HG03025 (cell line): ENCODE measurements around the gene ZNF76.

Source experiments
- ATAC-seq: cut with Tn5 transposase; IDR thresholded peaks from one replicate; pipeline ENCODE4 v1.9.1; 2021; ENCODE audit warnings: mild to moderate bottlenecking, moderate library complexity; ENCODE audit not compliant: unreplicated experiment, low FRiP score

The ZNF76 gene

GRCh38 chr6:35234901-35235300, 24.6 kb upstream of the ZNF76 start:
- ATAC-seq, result no peak

- ATAC-seq, result no peak
Measured at GRCh38 chr6:35236223-35236622, 23.3 kb upstream of the ZNF76 start.

- ATAC-seq, result no peak
Measured at GRCh38 chr6:35237476-35237875, 22.1 kb upstream of the ZNF76 start.

- no peak for ATAC-seq
Measured at GRCh38 chr6:35238843-35239289, 20.7 kb upstream of the ZNF76 start.

GRCh38 chr6:35239581-35239980, 20.0 kb upstream of the ZNF76 start:
- no peak for ATAC-seq

GRCh38 chr6:35240838-35241801, 18.4 kb upstream of the ZNF76 start:
- no peak for ATAC-seq

- ATAC-seq, result no peak
Measured at GRCh38 chr6:35242486-35242885, 17.0 kb upstream of the ZNF76 start.

GRCh38 chr6:35242906-35243305, 16.6 kb upstream of the ZNF76 start:
- ATAC-seq, result no peak

GRCh38 chr6:35243386-35243958, 16.1 kb upstream of the ZNF76 start:
- ATAC-seq, result no peak

GRCh38 chr6:35244551-35244950, 15.0 kb upstream of the ZNF76 start:
- ATAC-seq, result no peak

- ATAC-seq, result no peak
Measured at GRCh38 chr6:35247642-35248231, 11.8 kb upstream of the ZNF76 start.

- no peak for ATAC-seq
Measured at GRCh38 chr6:35248300-35248699, 11.2 kb upstream of the ZNF76 start.

- ATAC-seq, result no peak
Measured at GRCh38 chr6:35248965-35249364, 10.6 kb upstream of the ZNF76 start.

- no peak for ATAC-seq
Measured at GRCh38 chr6:35251949-35252348, 7.6 kb upstream of the ZNF76 start.

GRCh38 chr6:35253249-35253648, 6.3 kb upstream of the ZNF76 start:
- no peak for ATAC-seq

- ATAC-seq, result no peak
Measured at GRCh38 chr6:35258336-35258735, 1.2 kb upstream of the ZNF76 start.

- no peak for ATAC-seq
Measured at GRCh38 chr6:35258858-35259193, 709 bp upstream of the ZNF76 start.

- ATAC-seq, result no peak
Measured at GRCh38 chr6:35259948-35260590, 534 bp downstream of the ZNF76 start.

GRCh38 chr6:35260591-35261570, 1.3 kb downstream of the ZNF76 start:
- no peak for ATAC-seq

GRCh38 chr6:35262596-35262995, 3.1 kb downstream of the ZNF76 start:
- no peak for ATAC-seq
